IMR-90 (cell line): ENCODE results near the gene LONP2. TPM values are rescaled to one million over a fixed set of nuclear protein-coding genes. Genes with fewer than 3 reads are reported as not detected.
"Not testable (repeated sequence)": the region's sequence is repeated elsewhere in the genome, so short reads cannot be mapped to it uniquely, and the experiment has no call there.

Experiments
- ATAC-seq: fragments of 200-7000 bp; cut with Tn5 transposase; 2 replicates; pipeline ENCODE4 v1.9.1; 2020; ENCODE audit warnings: low read depth, mild to moderate bottlenecking, moderate library complexity
- BruUV-seq: library from RNA; stranded (reverse); fragments of 400-500 nt; replicated peaks from 2 replicates; lab custom pipeline; 2021; lab: Mats Ljungman, UMichigan
- CTCF ChIA-PET: fragments of 300-600 bp; formaldehyde crosslinking; extraction: SDS; loops from one replicate; lab custom pipeline; 2021; ENCODE audit warnings: antibody characterized with exemption; lab: Yijun Ruan, JAX
- POLR2A ChIA-PET: fragments of 300-600 bp; sonication (Branson Sonifier 250); formaldehyde crosslinking; loops from one replicate; lab custom pipeline; 2022; ENCODE audit warnings: antibody characterized with exemption; ENCODE audit not compliant: unreplicated experiment; lab: Charles Lee
- DNase-seq: peaks from one replicate; pipeline ENCODE4 v3.0.0; 2013
- H2AFZ ChIP-seq: replicated peaks from 2 replicates; pipeline ENCODE3; 2013; ENCODE audit warnings: low read length, mild to moderate bottlenecking; ENCODE audit not compliant: poor library complexity
- H2AK5ac ChIP-seq: 2 replicates; pipeline ENCODE4 v1.6.1; 2013; ENCODE audit warnings: low read depth, low read length, inconsistent platforms
- H2AK9ac ChIP-seq: replicated peaks from 2 replicates; pipeline ENCODE3; 2013; ENCODE audit warnings: mild to moderate bottlenecking, low read depth, low read length, moderate library complexity; ENCODE audit not compliant: poor library complexity
- H2BK120ac ChIP-seq: 2 replicates; pipeline ENCODE4 v1.6.1; 2013; ENCODE audit warnings: low read depth, low read length, inconsistent platforms
- H2BK15ac ChIP-seq: 3 replicates; pipeline ENCODE4 v1.6.1; 2013; ENCODE audit warnings: low read depth, low read length, inconsistent platforms
- H2BK20ac ChIP-seq: 2 replicates; pipeline ENCODE4 v1.6.1; 2013; ENCODE audit warnings: low read depth, mild to moderate bottlenecking, inconsistent platforms, low read length, moderate library complexity
- H2BK5ac ChIP-seq: 2 replicates; pipeline ENCODE4 v1.6.1; 2013; ENCODE audit warnings: mild to moderate bottlenecking, low read depth, low read length, inconsistent platforms; ENCODE audit not compliant: poor library complexity, severe bottlenecking
- H3K14ac ChIP-seq: replicated peaks from 2 replicates; pipeline ENCODE4 v1.6.1; 2013; ENCODE audit warnings: low read depth, low read length, inconsistent platforms
- H3K18ac ChIP-seq: 2 replicates; pipeline ENCODE4 v1.6.1; 2013; ENCODE audit warnings: low read depth, low read length, control low read depth
- H3K23ac ChIP-seq: 2 replicates; pipeline ENCODE4 v1.6.1; 2013; ENCODE audit warnings: low read depth, low read length, inconsistent platforms
- H3K27ac ChIP-seq: 2 replicates; pipeline ENCODE4 v1.5.1; 2013; ENCODE audit warnings: mild to moderate bottlenecking, control low read depth, low read length; ENCODE audit not compliant: insufficient read depth
- H3K27me3 ChIP-seq: 2 replicates; pipeline ENCODE4 v1.6.1; 2013; ENCODE audit warnings: low read length; ENCODE audit not compliant: control insufficient read depth, insufficient read depth
- H3K36me3 ChIP-seq: 2 replicates; pipeline ENCODE4 v1.6.1; 2013; ENCODE audit warnings: low read length, mixed read lengths; ENCODE audit not compliant: control insufficient read depth, insufficient read depth
- H3K4ac ChIP-seq: 2 replicates; pipeline ENCODE4 v1.6.1; 2013; ENCODE audit warnings: low read depth, low read length, inconsistent platforms
- H3K4me1 ChIP-seq: 2 replicates; pipeline ENCODE4 v1.6.1; 2013; ENCODE audit warnings: low read length, mixed read lengths; ENCODE audit not compliant: control insufficient read depth, insufficient read depth
- H3K4me2 ChIP-seq: 2 replicates; pipeline ENCODE4 v1.6.1; 2013; ENCODE audit warnings: low read depth, mild to moderate bottlenecking, control low read depth, low read length, moderate library complexity
- H3K4me3 ChIP-seq: 2 replicates; pipeline ENCODE4 v1.5.1; 2013; ENCODE audit warnings: low read depth, mild to moderate bottlenecking, control low read depth, low read length, moderate library complexity; ENCODE audit not compliant: insufficient read depth
- H3K56ac ChIP-seq: 2 replicates; pipeline ENCODE4 v1.6.1; 2013; ENCODE audit warnings: low read length, inconsistent platforms; ENCODE audit not compliant: insufficient read depth; ENCODE audit errors: extremely low read depth
- H3K79me1 ChIP-seq, 2 experiments: 2 replicates each; pipeline ENCODE4 v1.6.1; 2013; ENCODE audit warnings: low read length in 2 of 2, inconsistent platforms in 1 of 2, low read depth in 1 of 2
- H3K9ac ChIP-seq: 2 replicates; pipeline ENCODE4 v1.6.1; 2013; ENCODE audit warnings: low read depth, low read length, control low read depth
- H3K9me1 ChIP-seq: 2 replicates; pipeline ENCODE4 v1.6.1; 2013; ENCODE audit warnings: low read length, inconsistent platforms; ENCODE audit not compliant: insufficient read depth
- H3K9me3 ChIP-seq: 2 replicates; pipeline ENCODE4 v1.6.1; 2013; ENCODE audit warnings: low read length; ENCODE audit not compliant: control insufficient read depth, insufficient read depth
- H4K20me1 ChIP-seq: 2 replicates; pipeline ENCODE4 v1.6.1; 2013; ENCODE audit warnings: low read length, inconsistent platforms; ENCODE audit not compliant: insufficient read depth
- H4K5ac ChIP-seq: 2 replicates; pipeline ENCODE4 v1.6.1; 2013; ENCODE audit warnings: mild to moderate bottlenecking, low read depth, low read length, control low read depth
- H4K8ac ChIP-seq, 2 experiments: 2 replicates each; pipeline ENCODE4 v1.6.1; 2013; ENCODE audit warnings: low read depth in 2 of 2, low read length in 2 of 2, control low read depth in 1 of 2, inconsistent platforms in 1 of 2
- H4K91ac ChIP-seq: 2 replicates; pipeline ENCODE4 v1.6.1; 2013; ENCODE audit warnings: low read depth, low read length, inconsistent platforms; ENCODE audit not compliant: insufficient read depth
- WGBS, 2 experiments: methylation state at CpG; one replicate each; pipeline versions ENCODE4 v1.1.5 to v1.1.7; 2013; ENCODE audit warnings: missing lambda C conversion rate in 2 of 2; ENCODE audit not compliant: insufficient read length in 1 of 2; ENCODE audit errors: extremely low coverage in 2 of 2; 5-methylcytosine and 5-hydroxymethylcytosine counted together
- dilution Hi-C: fragments of 300-500 bp; cut with HindIII; formaldehyde crosslinking; loops from one replicate; pipeline ENCODE4 v1.14.3; 2018; ENCODE audit warnings: low sequenced_read_pairs; ENCODE audit not compliant: unreplicated experiment
- in situ Hi-C: fragments of 300-500 bp; cut with MboI; formaldehyde crosslinking; loops from 3 replicates; pipeline ENCODE4 v1.14.3; 2019; ENCODE audit warnings: low sequenced_read_pairs, inconsistent platforms, mixed read lengths
- intact Hi-C: fragments of 100-400 bp; cut with micrococcal nuclease; formaldehyde crosslinking; loops from 2 replicates; pipeline ENCODE4 v1.10.0; 2022
- polyA plus RNA-seq, 3 experiments: library from polyadenylated mRNA; depleted of rRNA; stranded (reverse); fragments of >200 nt; gene quantifications; 2 replicates each; pipeline ENCODE4 v1.2.3, GENCODE V29; 2012; ENCODE audit warnings: low replicate concordance in 1 of 3
- total RNA-seq: library from RNA; depleted of rRNA; stranded (reverse); fragments of >200 nt; gene quantifications from 2 replicates; pipeline ENCODE4 v1.2.3, GENCODE V29; 2012
- TF ChIP-seq, protein P1 (sequence below): fragments of 150-350 bp; IDR thresholded peaks from 2 replicates; pipeline ENCODE4 v1.6.1; 2016; ENCODE audit warnings: low read depth, mild to moderate bottlenecking, low read length, moderate library complexity, borderline replicate concordance

LONP2 gene
- total and polyA plus RNA-seq, 2 of the 4 experiments (the other 2 are of a cell fraction): 31.5 to 90.9 TPM

GRCh38 chr16:48395375-48395774 is 151.3 kb downstream of the LONP2 start:
- H2BK5ac ChIP-seq: no peak overlapping the region
- intact Hi-C loops: no loop called here
- no peaks in the 10 kb centered on the region for H4K20me1 ChIP-seq
- no peak overlapping the region for H4K5ac ChIP-seq
- no peak overlapping the region for H2BK20ac ChIP-seq
- ATAC-seq (no peak), DNase-seq (no peak)
- BruUV-seq: no TSS peak
- TF ChIP-seq, protein P1, sequence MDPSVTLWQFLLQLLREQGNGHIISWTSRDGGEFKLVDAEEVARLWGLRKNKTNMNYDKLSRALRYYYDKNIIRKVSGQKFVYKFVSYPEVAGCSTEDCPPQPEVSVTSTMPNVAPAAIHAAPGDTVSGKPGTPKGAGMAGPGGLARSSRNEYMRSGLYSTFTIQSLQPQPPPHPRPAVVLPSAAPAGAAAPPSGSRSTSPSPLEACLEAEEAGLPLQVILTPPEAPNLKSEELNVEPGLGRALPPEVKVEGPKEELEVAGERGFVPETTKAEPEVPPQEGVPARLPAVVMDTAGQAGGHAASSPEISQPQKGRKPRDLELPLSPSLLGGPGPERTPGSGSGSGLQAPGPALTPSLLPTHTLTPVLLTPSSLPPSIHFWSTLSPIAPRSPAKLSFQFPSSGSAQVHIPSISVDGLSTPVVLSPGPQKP: no peak
- in situ Hi-C loops: no loop called here
- dilution Hi-C loops: no loop called here
- H3K18ac ChIP-seq: no peak overlapping the region
- no peak overlapping the region for H3K23ac ChIP-seq
- no peak overlapping the region for H2AK5ac ChIP-seq
- no peak overlapping the region for H3K27ac ChIP-seq
- ChIA-PET POLR2A (no interaction called here), CTCF (no interaction called here)
- no peak overlapping the region for H3K56ac ChIP-seq
- H3K4me2 ChIP-seq: no peak overlapping the region
- H3K36me3 ChIP-seq: no peaks in the 10 kb centered on the region
- H3K4me3 ChIP-seq: no peak overlapping the region
- no peak overlapping the region for H4K91ac ChIP-seq
- no peak overlapping the region for H2AK9ac ChIP-seq
- peaks cover 5% of the 10 kb centered on the region for H3K4me1 ChIP-seq
- no peak overlapping the region for H2BK120ac ChIP-seq
- H3K9me3 ChIP-seq: no peaks in the 10 kb centered on the region
- H3K27me3 ChIP-seq: no peaks in the 10 kb centered on the region
- no peak overlapping the region for H4K8ac ChIP-seq
- no peak overlapping the region for H3K4ac ChIP-seq
- H3K14ac ChIP-seq: no peak overlapping the region
- no peaks in the 10 kb centered on the region for H3K79me1 ChIP-seq
- peaks cover 9% of the 10 kb centered on the region; the same call in 1 of the 2 replicates for H3K9me1 ChIP-seq
- 83% methylated on average over 2 of the region's 3 CpGs; no CpG with 5 or more reads in 1 of the 2 experiments for WGBS, 2 experiments
- no peak overlapping the region for H2BK15ac ChIP-seq
- H2AFZ ChIP-seq: no peak overlapping the region
- H3K9ac ChIP-seq: no peak overlapping the region

- H4K5ac ChIP-seq, CTCF ChIA-PET, H2AK9ac ChIP-seq, H3K4ac ChIP-seq, H2AK5ac ChIP-seq, H3K9me3 ChIP-seq, H3K56ac ChIP-seq, H2BK15ac ChIP-seq, in situ Hi-C loops, H2BK120ac ChIP-seq, H4K20me1 ChIP-seq, H3K9me1 ChIP-seq, BruUV-seq, H2BK5ac ChIP-seq, DNase-seq, POLR2A ChIA-PET, H3K79me1 ChIP-seq, intact Hi-C loops, H3K23ac ChIP-seq, H3K4me3 ChIP-seq, H3K4me2 ChIP-seq, H3K36me3 ChIP-seq, H4K8ac ChIP-seq, H4K91ac ChIP-seq, H3K9ac ChIP-seq, H3K14ac ChIP-seq, H3K27ac ChIP-seq, H3K4me1 ChIP-seq, H2BK20ac ChIP-seq, ATAC-seq, dilution Hi-C loops, H3K27me3 ChIP-seq, H2AFZ ChIP-seq, H3K18ac ChIP-seq: not testable (repeated sequence)
- no CpG with 5 or more reads among the region's 8 CpGs for WGBS, 2 experiments
Measured at GRCh38 chr16:48402547-48402946, 158.4 kb downstream of the LONP2 start.
